Activated T-cell treated with anti-CD3 and anti-CD28 coated beads, Interleukin-2, amount 50 U/mL, for 72 hours (primary cell): Measurements from ENCODE around the gene SLC7A4. TPM values are rescaled to one million over a fixed set of nuclear protein-coding genes. Genes with fewer than 3 reads are reported as not detected.
"Not testable (repeated sequence)": the region's sequence is repeated elsewhere in the genome, so short reads cannot be mapped to it uniquely, and the experiment has no call there.

Source experiments
- ATAC-seq, 2 donors: fragments of 150-1000 bp; cut with Tn5 transposase; replicated peaks in 1 of 2; 2 replicates each; pipeline ENCODE4 v1.10.0; 2021; ENCODE audit warnings: moderate library complexity in 2 of 2, mild to moderate bottlenecking in 1 of 2
- DNase-seq, 2 donors: peaks; one replicate each; pipeline ENCODE4 v3.0.0; 2021 to 2022; ENCODE audit warnings: mixed read lengths in 1 of 2
- H3K27ac Mint-ChIP-seq: one replicate; pipeline ENCODE4 v1.8.0; 2022; ENCODE audit warnings: mild to moderate bottlenecking, moderate library complexity, mixed read lengths
- H3K27me3 Mint-ChIP-seq: one replicate; pipeline ENCODE4 v1.8.0; 2022; ENCODE audit warnings: low read depth, mixed read lengths
- H3K36me3 Mint-ChIP-seq, 2 donors: one replicate each; pipeline ENCODE4 v1.8.0; 2022; ENCODE audit warnings: mixed read lengths in 2 of 2, mild to moderate bottlenecking in 1 of 2; ENCODE audit not compliant: insufficient read depth in 2 of 2
- H3K4me1 Mint-ChIP-seq: one replicate; pipeline ENCODE4 v1.8.0; 2022; ENCODE audit warnings: low read depth, mixed read lengths
- H3K4me3 Mint-ChIP-seq, 2 donors: one replicate each; pipeline ENCODE4 v1.8.0; 2022; ENCODE audit warnings: mild to moderate bottlenecking in 2 of 2, mixed read lengths in 2 of 2, moderate library complexity in 2 of 2
- H3K9me3 Mint-ChIP-seq, 2 donors: one replicate each; pipeline ENCODE4 v1.8.0; 2022; ENCODE audit warnings: mixed read lengths in 2 of 2
- total RNA-seq, 2 donors: library from RNA; stranded (reverse); gene quantifications; one replicate each; pipeline ENCODE4 v1.2.3, GENCODE V29; 2022

Gene SLC7A4
- total RNA-seq, 2 donors from 2014 or later: not detected

GRCh38 chr22:21054714-21055563 is 22.6 kb upstream of the SLC7A4 start:
- Mint-ChIP-seq H3K27me3 (peaks cover 11% of the 10 kb centered on the region), H3K27ac (no peak overlapping the region), H3K36me3 (no peaks in the 10 kb centered on the region), H3K4me1 (peaks cover 24% of the 10 kb centered on the region), H3K4me3 (no peak overlapping the region), H3K9me3 (no peaks in the 10 kb centered on the region)
- no peak for ATAC-seq
- DNase-seq: no peak

- no peaks in the 10 kb centered on the region for H3K36me3 Mint-ChIP-seq
- ATAC-seq (no peak), DNase-seq (no peak)
- H3K27me3 Mint-ChIP-seq: peaks cover 11% of the 10 kb centered on the region
- no peak overlapping the region for H3K27ac Mint-ChIP-seq
- no peak overlapping the region for H3K4me3 Mint-ChIP-seq
- peaks cover 24% of the 10 kb centered on the region for H3K4me1 Mint-ChIP-seq
- H3K9me3 Mint-ChIP-seq: no peaks in the 10 kb centered on the region
These were observed 21.8 kb upstream of the SLC7A4 start for GRCh38 chr22:21054046-21054713.

GRCh38 chr22:21052715-21053459 is 20.5 kb upstream of the SLC7A4 start:
- Mint-ChIP-seq H3K27ac (no peak overlapping the region), H3K9me3 (no peaks in the 10 kb centered on the region), H3K4me3 (no peak overlapping the region)

GRCh38 chr22:21051831-21052400 is 19.6 kb upstream of the SLC7A4 start:
- no peaks in the 10 kb centered on the region for H3K36me3 Mint-ChIP-seq
- H3K4me3 Mint-ChIP-seq: no peak overlapping the region
- no peak overlapping the region for H3K27ac Mint-ChIP-seq
- H3K4me1 Mint-ChIP-seq: peaks cover 24% of the 10 kb centered on the region
- peaks cover 10% of the 10 kb centered on the region for H3K27me3 Mint-ChIP-seq
- no peak for DNase-seq
- no peaks in the 10 kb centered on the region for H3K9me3 Mint-ChIP-seq
- no peak for ATAC-seq

More at GRCh38 chr22:21052715-21053459, 20.5 kb upstream of the SLC7A4 start:
- H3K27me3 Mint-ChIP-seq: peaks cover 11% of the 10 kb centered on the region
- ATAC-seq (no peak), DNase-seq (no peak)
- H3K4me1 Mint-ChIP-seq: peaks cover 24% of the 10 kb centered on the region
- no peaks in the 10 kb centered on the region for H3K36me3 Mint-ChIP-seq

- no peak overlapping the region for H3K27ac Mint-ChIP-seq
- no peaks in the 10 kb centered on the region for H3K9me3 Mint-ChIP-seq
- peaks cover 17% of the 10 kb centered on the region for H3K4me1 Mint-ChIP-seq
- ATAC-seq (no peak), DNase-seq (no peak)
- H3K36me3 Mint-ChIP-seq: no peaks in the 10 kb centered on the region
- H3K27me3 Mint-ChIP-seq: peaks cover 4% of the 10 kb centered on the region
- no peak overlapping the region for H3K4me3 Mint-ChIP-seq
These were observed 18.9 kb upstream of the SLC7A4 start for GRCh38 chr22:21051145-21051830.

GRCh38 chr22:21048965-21049364 is 16.6 kb upstream of the SLC7A4 start:
- not testable (repeated sequence) for H3K9me3 Mint-ChIP-seq, H3K4me3 Mint-ChIP-seq, H3K27ac Mint-ChIP-seq, H3K36me3 Mint-ChIP-seq, DNase-seq, H3K27me3 Mint-ChIP-seq, ATAC-seq
- H3K4me1 Mint-ChIP-seq: peaks cover 23% of the 10 kb centered on the region

- not testable (repeated sequence) for H3K36me3 Mint-ChIP-seq
These were observed 16.1 kb upstream of the SLC7A4 start for GRCh38 chr22:21048448-21048847.

GRCh38 chr22:21047730-21048129 is 15.4 kb upstream of the SLC7A4 start:
- no peak for DNase-seq
- H3K9me3 Mint-ChIP-seq: no peaks in the 10 kb centered on the region
- no peaks in the 10 kb centered on the region for H3K36me3 Mint-ChIP-seq
- peaks cover 17% of the 10 kb centered on the region for H3K27me3 Mint-ChIP-seq
- ATAC-seq: no peak
- H3K4me3 Mint-ChIP-seq: no peak overlapping the region
- no peak overlapping the region for H3K27ac Mint-ChIP-seq
- H3K4me1 Mint-ChIP-seq: peaks cover 31% of the 10 kb centered on the region

More at GRCh38 chr22:21048448-21048847, 16.1 kb upstream of the SLC7A4 start:
- not testable (repeated sequence) for H3K9me3 Mint-ChIP-seq, ATAC-seq, H3K4me3 Mint-ChIP-seq, H3K27ac Mint-ChIP-seq, DNase-seq
- H3K27me3 Mint-ChIP-seq: peaks cover 10% of the 10 kb centered on the region
- H3K4me1 Mint-ChIP-seq: peaks cover 26% of the 10 kb centered on the region

GRCh38 chr22:21047035-21047661 is 14.8 kb upstream of the SLC7A4 start:
- peaks cover 20% of the 10 kb centered on the region for H3K27me3 Mint-ChIP-seq
- H3K27ac Mint-ChIP-seq: no peak overlapping the region
- peaks cover 31% of the 10 kb centered on the region for H3K4me1 Mint-ChIP-seq
- DNase-seq (no peak), ATAC-seq (no peak)
- H3K36me3 Mint-ChIP-seq: no peaks in the 10 kb centered on the region
- no peak overlapping the region for H3K4me3 Mint-ChIP-seq
- H3K9me3 Mint-ChIP-seq: no peaks in the 10 kb centered on the region

GRCh38 chr22:21045585-21046294 is 13.4 kb upstream of the SLC7A4 start, which contains the start of gene LRRC74B:
LRRC74B (plus strand) TSS chr22:21045946; CDS start chr22:21045987, 41 bp downstream.
- Mint-ChIP-seq H3K9me3 (no peaks in the 10 kb centered on the region), H3K27ac (no peak within 1 kb of the TSS)

GRCh38 chr22:21044931-21045584 is 12.7 kb upstream of the SLC7A4 start:
- Mint-ChIP-seq H3K4me3 (peak overlapping the region; percentile 84 to 85), H3K9me3 (no peaks in the 10 kb centered on the region)

More at GRCh38 chr22:21045585-21046294, 13.4 kb upstream of the SLC7A4 start, which contains the start of gene LRRC74B:
- peaks cover 24% of the 10 kb centered on the region for H3K4me1 Mint-ChIP-seq
- no peaks in the 10 kb centered on the region for H3K36me3 Mint-ChIP-seq
- ATAC-seq: peak; percentile 98
- DNase-seq: peak; percentile 79 to 83
- peak within 1 kb of the TSS; percentile 84 to 85 for H3K4me3 Mint-ChIP-seq
- peaks cover 20% of the 10 kb centered on the region for H3K27me3 Mint-ChIP-seq

More at GRCh38 chr22:21044931-21045584, 12.7 kb upstream of the SLC7A4 start:
- Mint-ChIP-seq H3K27ac (no peak overlapping the region), H3K4me1 (peaks cover 24% of the 10 kb centered on the region), H3K36me3 (no peaks in the 10 kb centered on the region), H3K27me3 (peaks cover 20% of the 10 kb centered on the region)
- DNase-seq: no peak
- ATAC-seq: peak; percentile 35 to 50
